H1 (cell line): ENCODE results near the gene CUL1. TPM values are rescaled to one million over a fixed set of nuclear protein-coding genes. Genes with fewer than 3 reads are reported as not detected.

Experiments
- CTCF ChIA-PET: fragments of 300-600 bp; sonication (Branson Sonifier 250); formaldehyde crosslinking; loops from one replicate; lab custom pipeline; 2021; ENCODE audit not compliant: partially characterized antibody; lab: Charles Lee
- POLR2A ChIA-PET: fragments of 300-600 bp; sonication (Branson Sonifier 250); formaldehyde crosslinking; loops from one replicate; lab custom pipeline; 2021; ENCODE audit warnings: inconsistent platforms; ENCODE audit not compliant: partially characterized antibody; lab: Charles Lee
- DNase-seq, 2 experiments: peaks; one replicate each; pipeline versions ENCODE4 v3.0.0 to v3.0.0-alpha.2; 2010 to 2022; ENCODE audit warnings: low spot score in 2 of 2, low read depth in 1 of 2, mixed read lengths in 1 of 2
- FAIRE-seq: peaks from 2 replicates; lab custom pipeline; 2011; peaks lifted over from hg19 to GRCh38; lab: Jason Lieb, UNC
- H2AFZ ChIP-seq: 2 replicates; pipeline ENCODE4 v1.8.1; 2012; ENCODE audit warnings: low read length, inconsistent platforms
- H2AK5ac ChIP-seq: 2 replicates; pipeline ENCODE4 v1.6.1; 2013; ENCODE audit warnings: low read depth, low read length
- H2BK120ac ChIP-seq: replicated peaks from 2 replicates; pipeline ENCODE3; 2013; ENCODE audit warnings: low read depth, low read length, inconsistent platforms
- H2BK12ac ChIP-seq: 2 replicates; pipeline ENCODE4 v1.6.1; 2013; ENCODE audit warnings: low read depth, low read length
- H2BK15ac ChIP-seq: 2 replicates; pipeline ENCODE4 v1.6.1; 2013; ENCODE audit warnings: low read length
- H2BK20ac ChIP-seq: 2 replicates; pipeline ENCODE4 v1.6.1; 2013; ENCODE audit warnings: low read length
- H2BK5ac ChIP-seq: 2 replicates; pipeline ENCODE4 v1.6.1; 2013; ENCODE audit warnings: low read depth, low read length
- H3K14ac ChIP-seq: 2 replicates; pipeline ENCODE4 v1.6.1; 2013; ENCODE audit warnings: inconsistent platforms; ENCODE audit not compliant: insufficient read length
- H3K18ac ChIP-seq: 2 replicates; pipeline ENCODE4 v1.6.1; 2013; ENCODE audit warnings: low read length; ENCODE audit errors: extremely low read depth
- H3K23ac ChIP-seq: 2 replicates; pipeline ENCODE4 v1.6.1; 2013; ENCODE audit warnings: inconsistent platforms; ENCODE audit not compliant: insufficient read length
- H3K23me2 ChIP-seq: 2 replicates; pipeline ENCODE4 v1.6.1; 2013; ENCODE audit warnings: low read depth, low read length
- H3K27ac ChIP-seq: 2 replicates; pipeline ENCODE4 v1.6.1; 2011; ENCODE audit warnings: low read depth, low read length, inconsistent platforms
- H3K27me3 ChIP-seq, 4 experiments: replicated peaks in 1 of 4; 1 replicate in 1 of 4; 2 replicates in 3 of 4; pipeline versions ENCODE4 v1.6.1 to v1.8.1; 2011 to 2013; ENCODE audit warnings: low read length in 3 of 4, mild to moderate bottlenecking in 3 of 4, inconsistent platforms in 2 of 4, mixed read lengths in 2 of 4, moderate library complexity in 1 of 4; ENCODE audit not compliant: control insufficient read depth in 3 of 4, insufficient read depth in 3 of 4; ENCODE audit errors: extremely low read depth in 1 of 4
- H3K36me3 ChIP-seq, 4 experiments: 2 replicates each; pipeline versions ENCODE4 v1.6.1 to v1.8.1; 2011 to 2013; ENCODE audit warnings: mild to moderate bottlenecking in 4 of 4, low read length in 3 of 4, moderate library complexity in 2 of 4, control low read depth in 1 of 4, inconsistent platforms in 1 of 4; ENCODE audit not compliant: insufficient read depth in 4 of 4, control insufficient read depth in 2 of 4
- H3K4ac ChIP-seq: replicated peaks from 2 replicates; pipeline ENCODE3; 2013; ENCODE audit warnings: low read length, low read depth, mixed read lengths, inconsistent platforms; ENCODE audit not compliant: insufficient read length
- H3K4me1 ChIP-seq, 4 experiments: replicated peaks in 1 of 4; 1 replicate in 1 of 4; 2 replicates in 3 of 4; pipeline versions ENCODE4 v1.6.1 to v1.8.1; 2011 to 2013; ENCODE audit warnings: low read length in 3 of 4, inconsistent platforms in 2 of 4, mixed read lengths in 1 of 4; ENCODE audit not compliant: insufficient read depth in 4 of 4, control insufficient read depth in 3 of 4
- H3K4me2 ChIP-seq, 2 experiments: 2 replicates each; pipeline versions ENCODE4 v1.6.1 to v1.8.1; 2011 to 2013; ENCODE audit warnings: low read depth in 2 of 2, low read length in 2 of 2, control low read depth in 1 of 2, inconsistent platforms in 1 of 2, mild to moderate bottlenecking in 1 of 2; ENCODE audit not compliant: insufficient read depth in 1 of 2
- H3K4me3 ChIP-seq, 4 experiments: fragments of 200-600, 300-600 bp in 1 of 4; sonication (generic), shearing (Covaris generic), sonication (Bioruptor Twin) in 1 of 4; 2 replicates each; pipeline versions ENCODE4 v1.5.1 to v1.8.1; 2011 to 2016; ENCODE audit warnings: low read length in 4 of 4, low read depth in 3 of 4, control low read depth in 2 of 4, inconsistent platforms in 2 of 4, mild to moderate bottlenecking in 2 of 4, mixed read lengths in 1 of 4, moderate library complexity in 1 of 4; ENCODE audit not compliant: insufficient read depth in 2 of 4; ENCODE audit errors: extremely low read depth in 1 of 4
- H3K56ac ChIP-seq: replicated peaks from 2 replicates; pipeline ENCODE3; 2013; ENCODE audit warnings: low read depth, mild to moderate bottlenecking, mixed read lengths, low read length, inconsistent platforms; ENCODE audit not compliant: insufficient read length
- H3K79me1 ChIP-seq: 2 replicates; pipeline ENCODE4 v1.6.1; 2013; ENCODE audit warnings: low read depth, low read length, control low read depth
- H3K79me2 ChIP-seq, 2 experiments: 2 replicates each; pipeline versions ENCODE4 v1.6.1 to v1.8.1; 2012 to 2013; ENCODE audit warnings: low read length in 2 of 2, mild to moderate bottlenecking in 2 of 2, inconsistent platforms in 1 of 2; ENCODE audit not compliant: insufficient read depth in 2 of 2, control insufficient read depth in 1 of 2
- H3K9ac ChIP-seq, 4 experiments: replicated peaks in 1 of 4; 1 replicate in 1 of 4; 2 replicates in 3 of 4; pipeline versions ENCODE4 v1.6.1 to v1.8.1; 2011 to 2013; ENCODE audit warnings: low read depth in 3 of 4, low read length in 3 of 4, control low read depth in 2 of 4, mild to moderate bottlenecking in 2 of 4, moderate library complexity in 2 of 4, inconsistent platforms in 1 of 4; ENCODE audit errors: extremely low read depth in 1 of 4
- H3K9me3 ChIP-seq, 2 experiments: 2 replicates each; pipeline versions ENCODE4 v1.6.1 to v1.8.1; 2012 to 2013; ENCODE audit warnings: mild to moderate bottlenecking in 2 of 2, moderate library complexity in 2 of 2, control low read depth in 1 of 2, inconsistent platforms in 1 of 2, low read depth in 1 of 2, low read length in 1 of 2, mixed read lengths in 1 of 2; ENCODE audit not compliant: insufficient read depth in 2 of 2
- H4K20me1 ChIP-seq, 2 experiments: replicated peaks in 1 of 2; 2 replicates each; pipeline versions ENCODE3 to v1.8.1; 2011 to 2013; ENCODE audit warnings: inconsistent platforms in 2 of 2, low read length in 2 of 2, mild to moderate bottlenecking in 1 of 2; ENCODE audit not compliant: insufficient read depth in 2 of 2, control insufficient read depth in 1 of 2
- H4K5ac ChIP-seq: 2 replicates; pipeline ENCODE4 v1.6.1; 2013; ENCODE audit warnings: low read length, low read depth, mixed read lengths, inconsistent platforms; ENCODE audit not compliant: insufficient read length
- H4K8ac ChIP-seq: 2 replicates; pipeline ENCODE4 v1.8.0; 2013; ENCODE audit warnings: mild to moderate bottlenecking, moderate library complexity, low read length, inconsistent platforms; ENCODE audit not compliant: insufficient read depth; ENCODE audit errors: extremely low read depth
- H4K91ac ChIP-seq: replicated peaks from 2 replicates; pipeline ENCODE3; 2013; ENCODE audit warnings: low read length, mixed read lengths, inconsistent platforms; ENCODE audit not compliant: insufficient read length
- ASH2L ChIP-seq: fragments of 200-600, 300-600 bp; sonication (generic); IDR thresholded peaks from one replicate; pipeline ENCODE4 v1.7.1; 2017; ENCODE audit warnings: low read length
- CEBPB ChIP-seq: IDR thresholded peaks from 2 replicates; pipeline ENCODE4 v1.6.1; 2012; ENCODE audit warnings: low read depth, low read length
- CHD1 ChIP-seq: IDR thresholded peaks from 2 replicates; pipeline ENCODE4 v1.6.1; 2012; ENCODE audit warnings: low read depth, low read length, improper control_type of control experiment
- EGR1 ChIP-seq: IDR thresholded peaks from 2 replicates; pipeline ENCODE4 v1.6.1; 2011; ENCODE audit warnings: low read depth, low read length, borderline replicate concordance
- FOSL1 ChIP-seq: IDR thresholded peaks from 2 replicates; pipeline ENCODE4 v1.6.1; 2011; ENCODE audit warnings: mild to moderate bottlenecking, low read depth, low read length, moderate library complexity; ENCODE audit not compliant: insufficient read depth
- GABPA ChIP-seq: IDR thresholded peaks from 2 replicates; pipeline ENCODE4 v1.6.1; 2011; ENCODE audit warnings: mild to moderate bottlenecking, low read length, moderate library complexity, borderline replicate concordance; ENCODE audit not compliant: insufficient read depth
- KDM5A ChIP-seq: fragments of 200-600 bp; IDR thresholded peaks from 2 replicates; pipeline ENCODE4 v1.7.1; 2012; ENCODE audit warnings: mild to moderate bottlenecking, low read length, inconsistent platforms, mixed read lengths
- POU5F1 ChIP-seq: IDR thresholded peaks from 2 replicates; pipeline ENCODE4 v1.6.1; 2011; ENCODE audit warnings: low read depth, mild to moderate bottlenecking, low read length, moderate library complexity
- RXRA ChIP-seq: IDR thresholded peaks from 2 replicates; pipeline ENCODE4 v1.6.1; 2011; ENCODE audit warnings: low read depth, mild to moderate bottlenecking, low read length, moderate library complexity; ENCODE audit not compliant: insufficient read depth
- SP1 ChIP-seq: IDR thresholded peaks from 2 replicates; pipeline ENCODE4 v1.6.1; 2011; ENCODE audit warnings: low read depth, low read length
- SP4 ChIP-seq: IDR thresholded peaks from 2 replicates; pipeline ENCODE4 v1.6.1; 2012; ENCODE audit warnings: low read length, inconsistent platforms
- WGBS, 2 experiments: shearing (Covaris generic) in 1 of 2; methylation state at CpG; one replicate each; pipeline versions ENCODE4 v1.1.6 to v1.1.7; 2013 to 2015; ENCODE audit warnings: low lambda C conversion rate in 2 of 2, mixed read lengths in 2 of 2, inconsistent platforms in 1 of 2, low coverage in 1 of 2, missing lambda C conversion rate in 1 of 2; ENCODE audit not compliant: insufficient replicate concordance in 2 of 2, insufficient coverage in 1 of 2, insufficient read length in 1 of 2; ENCODE audit errors: extremely low coverage in 1 of 2, missing lambda C conversion rate in 1 of 2; 5-methylcytosine and 5-hydroxymethylcytosine counted together
- polyA plus RNA-seq, 7 experiments: library from polyadenylated mRNA; depleted of rRNA in 3 of 7; stranded (reverse) in 5 of 7; unstranded in 2 of 7; fragments of >200 nt in 5 of 7; fragments of 200-250 nt in 2 of 7; gene quantifications; 1 replicate in 5 of 7; 2 replicates in 1 of 7; 4 replicates in 1 of 7; pipeline versions ENCODE4 v1.2.1 to v1.2.3, GENCODE V29; 2011 to 2013; ENCODE audit warnings: missing spikeins in 2 of 7, mixed read lengths in 2 of 7
- total RNA-seq: library from RNA; stranded (reverse); fragmentation: NEBNext Ultra II Directional; extraction: Animal tissue kit (Norgen Biotek cat#: 25700); gene quantifications from 2 replicates; pipeline ENCODE4 v1.2.1, GENCODE V29; 2021
- TF ChIP-seq, protein P1 (sequence below): IDR thresholded peaks from 2 replicates; pipeline ENCODE4 v1.6.1; 2012; ENCODE audit warnings: low read length, inconsistent platforms

CUL1 gene
- total and polyA plus RNA-seq, 2 of the 8 experiments (the other 6 are each of a cell fraction or from before 2014, with no cell fraction given), result 33.0 to 77.3 TPM

DNA sequence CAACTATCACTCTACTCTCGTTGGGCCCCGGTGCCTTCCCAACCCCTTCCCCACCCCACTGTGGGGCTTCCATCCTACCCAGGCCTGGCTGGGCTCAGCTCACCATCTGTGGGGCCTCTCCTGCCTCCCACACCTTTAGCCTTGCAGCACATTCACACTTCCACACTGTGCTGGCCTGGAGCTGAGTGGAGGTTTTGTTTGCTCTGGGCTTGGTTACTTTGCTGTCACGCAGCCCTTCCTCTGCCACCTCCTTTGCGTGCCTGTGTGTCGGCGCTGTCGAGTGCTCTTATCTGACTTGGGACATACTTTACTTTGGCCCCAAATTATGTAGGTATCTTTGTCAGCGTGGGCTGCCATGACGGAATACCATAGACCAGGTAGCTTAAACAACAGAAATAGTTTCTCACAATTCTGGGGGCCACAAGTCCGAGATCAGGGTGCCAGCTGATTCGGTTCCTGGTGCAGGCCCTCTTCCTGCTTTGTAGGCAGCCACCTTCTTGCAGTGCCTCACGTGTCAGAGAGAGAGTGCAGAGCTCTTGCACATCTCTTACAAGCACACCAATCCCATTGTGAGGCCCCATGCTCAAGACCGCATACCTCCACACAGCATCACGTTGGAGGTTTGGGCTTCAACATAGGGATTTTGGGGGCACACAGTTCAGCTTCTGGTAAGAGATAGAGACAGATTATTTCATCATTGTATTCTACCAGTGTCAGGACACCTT is 89.0 kb downstream of the CUL1 start:
- H3K27ac ChIP-seq, result no peak overlapping the region
- no peak overlapping the region for H2BK15ac ChIP-seq
- no peaks in the 10 kb centered on the region for H3K9me3 ChIP-seq
- no peaks in the 10 kb centered on the region for H3K79me2 ChIP-seq
- no peak overlapping the region for H4K91ac ChIP-seq
- H2BK120ac ChIP-seq, result no peak overlapping the region
- peaks cover 3 to 7% of the 10 kb centered on the region in 2 experiments for H4K20me1 ChIP-seq
- no peak overlapping the region for H3K14ac ChIP-seq
- H3K4ac ChIP-seq, result no peak overlapping the region
- no peaks in the 10 kb centered on the region for H3K23me2 ChIP-seq
- no peak for DNase-seq
- H2AFZ ChIP-seq, result no peak overlapping the region
- H3K4me2 ChIP-seq, result no peak overlapping the region
- H3K79me1 ChIP-seq, result peaks cover 5% of the 10 kb centered on the region; the same call in 1 of the 2 replicates
- FAIRE-seq, result no peak
- no peak overlapping the region for H2AK5ac ChIP-seq
- H2BK5ac ChIP-seq, result no peak overlapping the region
- POLR2A ChIA-PET, result interaction anchor here (0.6 kb wide), 1 partner anchor 17 kb away, joined by 4 read pairs; no protein-coding TSS in a partner anchor
- H3K4me1 ChIP-seq, result no peaks in the 10 kb centered on the region; a peak in 1 of 7 replicates
- no peak overlapping the region for H2BK12ac ChIP-seq
- no peak overlapping the region for H3K4me3 ChIP-seq
- H4K8ac ChIP-seq, result no peak overlapping the region; the same call in 1 of the 2 replicates
- H3K27me3 ChIP-seq, result no peaks in the 10 kb centered on the region
- CTCF ChIA-PET, result interaction anchor here (0.9 to 1.2 kb wide), 5 partner anchors 8 to 212 kb away, joined by 3 to 4 read pairs (median 3); no protein-coding TSS in a partner anchor
- 89% methylated on average over 14 of the region's 14 CpGs; no CpG with 5 or more reads in 1 of the 2 experiments for WGBS, 2 experiments
- no peak overlapping the region for H3K56ac ChIP-seq
- H3K18ac ChIP-seq, result no peak overlapping the region
- H3K23ac ChIP-seq, result no peak overlapping the region
- peaks cover 16 to 71% (median 58%) of the 10 kb centered on the region in 4 experiments for H3K36me3 ChIP-seq
- H4K5ac ChIP-seq, result no peak overlapping the region
- H2BK20ac ChIP-seq, result no peak overlapping the region
- H3K9ac ChIP-seq, result no peak overlapping the region
- TF ChIP-seq POU5F1, result no peak
- no peak for TF ChIP-seq CEBPB
- TF ChIP-seq SP4, result no peak
- no peak for TF ChIP-seq KDM5A
- TF ChIP-seq SP1, result no peak
- TF ChIP-seq GABPA, result no peak
- no peak for TF ChIP-seq FOSL1
- TF ChIP-seq, protein P1, sequence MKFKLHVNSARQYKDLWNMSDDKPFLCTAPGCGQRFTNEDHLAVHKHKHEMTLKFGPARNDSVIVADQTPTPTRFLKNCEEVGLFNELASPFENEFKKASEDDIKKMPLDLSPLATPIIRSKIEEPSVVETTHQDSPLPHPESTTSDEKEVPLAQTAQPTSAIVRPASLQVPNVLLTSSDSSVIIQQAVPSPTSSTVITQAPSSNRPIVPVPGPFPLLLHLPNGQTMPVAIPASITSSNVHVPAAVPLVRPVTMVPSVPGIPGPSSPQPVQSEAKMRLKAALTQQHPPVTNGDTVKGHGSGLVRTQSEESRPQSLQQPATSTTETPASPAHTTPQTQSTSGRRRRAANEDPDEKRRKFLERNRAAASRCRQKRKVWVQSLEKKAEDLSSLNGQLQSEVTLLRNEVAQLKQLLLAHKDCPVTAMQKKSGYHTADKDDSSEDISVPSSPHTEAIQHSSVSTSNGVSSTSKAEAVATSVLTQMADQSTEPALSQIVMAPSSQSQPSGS, result no peak
- TF ChIP-seq ASH2L, result no peak
- no peak for TF ChIP-seq CHD1
- no peak for TF ChIP-seq RXRA
- TF ChIP-seq EGR1, result no peak
